ENCODE data around the gene ADORA1.

GRCh38 chr1:203147376-203147775 is 19.9 kb downstream of the ADORA1 start:
- TF ChIP-seq ZBTB33 (IDR thresholded peaks at IDR 0.05) (no peak), SP1 (IDR thresholded peaks at IDR 0.05) (no peak), ATF3 (IDR thresholded peaks at IDR 0.05) (no peak), YY1 (IDR thresholded peaks at IDR 0.05) (no peak), GABPA (IDR thresholded peaks at IDR 0.05 in 1 of 2, conservative IDR thresholded peaks at IDR 0.05 in 1 of 2) (no peak), CTCF (IDR thresholded peaks at IDR 0.05; ENCODE audit: low read depth, low read length, missing input control) (no peak), EGR1 (IDR thresholded peaks at IDR 0.05; ENCODE audit: low read depth in 2 of 2) (no peak)
